ENCODE results near the gene ACOX2.

ACOX2 gene

DNA sequence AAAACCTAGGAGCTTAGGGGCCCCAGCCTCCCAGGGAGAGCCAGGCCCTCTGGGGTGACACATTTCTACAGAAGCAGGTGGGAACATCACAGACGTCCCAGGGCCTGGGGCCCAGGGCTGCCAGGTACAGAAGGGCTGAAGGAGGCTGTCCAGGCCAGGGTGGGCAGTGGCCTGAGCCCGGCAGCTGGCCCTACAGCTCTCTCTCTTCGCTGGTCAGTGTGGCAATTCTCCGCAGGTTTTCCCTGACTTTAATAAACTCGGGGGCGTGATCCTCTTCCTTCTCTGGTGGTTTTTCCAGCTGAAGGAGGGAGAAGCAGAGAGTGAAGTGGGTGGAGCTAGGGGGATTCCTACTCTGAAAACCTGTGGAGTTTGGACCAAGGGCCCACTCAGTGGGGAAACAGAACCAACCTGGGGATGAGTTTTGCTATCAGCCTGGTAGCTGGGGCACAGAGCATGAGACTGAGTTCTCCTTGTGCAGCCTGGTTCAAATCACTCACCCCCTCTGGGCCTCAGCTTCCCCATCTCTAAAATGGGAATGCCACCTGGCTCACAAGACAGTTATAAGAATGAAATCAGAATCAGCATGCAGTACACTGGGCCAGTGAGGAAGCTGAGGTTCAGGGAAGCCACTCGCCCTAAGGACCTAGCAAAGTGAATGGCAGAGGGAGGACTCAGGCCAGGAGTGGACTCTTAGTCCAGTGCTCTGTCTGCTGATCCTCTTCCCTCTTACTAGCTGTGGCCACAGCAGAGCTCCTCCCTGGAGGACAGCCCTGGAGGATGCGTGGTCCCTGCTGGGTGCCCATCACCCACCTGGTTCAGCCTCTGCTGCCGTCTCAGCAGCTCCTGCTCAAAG, 29.6 kb upstream of the ACOX2 start:
- no peak for DNase-seq

DNA sequence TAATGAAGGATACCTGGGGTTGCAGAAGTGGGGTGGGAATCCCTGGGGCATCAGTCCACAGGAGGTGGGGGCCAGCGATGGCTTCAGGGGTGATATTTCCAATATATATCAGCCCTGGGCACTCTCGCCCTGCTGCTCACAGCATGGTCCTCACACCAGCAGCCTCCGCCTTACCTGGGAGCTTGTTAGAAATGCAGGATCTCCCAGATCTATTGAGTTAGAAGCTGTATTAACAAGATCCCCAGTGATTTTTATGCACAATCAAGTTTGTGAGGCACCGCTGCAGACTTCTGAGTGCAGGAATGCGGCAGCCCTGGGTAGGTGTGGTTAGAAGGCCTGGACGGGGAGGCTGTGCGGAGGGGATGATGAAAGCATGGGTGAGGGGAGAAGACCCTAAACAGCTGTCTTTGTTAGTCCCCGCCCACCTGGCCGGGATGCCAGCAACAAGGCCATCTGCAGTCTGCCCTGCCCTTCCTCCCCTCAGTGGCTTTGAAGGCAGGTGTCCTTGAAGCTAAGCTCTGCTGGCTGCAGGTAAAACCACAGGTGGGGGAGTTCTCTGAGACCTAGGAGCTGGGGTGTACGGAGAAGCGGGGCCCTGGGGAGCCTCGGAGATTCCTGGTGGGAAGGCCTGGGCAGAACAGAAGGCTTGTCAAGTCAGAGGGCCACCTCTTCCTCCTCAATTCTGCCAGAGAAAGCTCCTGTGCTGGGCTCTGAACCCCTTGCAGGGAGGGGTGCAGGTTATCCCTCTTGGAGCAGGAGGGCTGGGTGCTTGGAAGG, 28.8 kb upstream of the ACOX2 start:
- DNase-seq, result no peak

DNA sequence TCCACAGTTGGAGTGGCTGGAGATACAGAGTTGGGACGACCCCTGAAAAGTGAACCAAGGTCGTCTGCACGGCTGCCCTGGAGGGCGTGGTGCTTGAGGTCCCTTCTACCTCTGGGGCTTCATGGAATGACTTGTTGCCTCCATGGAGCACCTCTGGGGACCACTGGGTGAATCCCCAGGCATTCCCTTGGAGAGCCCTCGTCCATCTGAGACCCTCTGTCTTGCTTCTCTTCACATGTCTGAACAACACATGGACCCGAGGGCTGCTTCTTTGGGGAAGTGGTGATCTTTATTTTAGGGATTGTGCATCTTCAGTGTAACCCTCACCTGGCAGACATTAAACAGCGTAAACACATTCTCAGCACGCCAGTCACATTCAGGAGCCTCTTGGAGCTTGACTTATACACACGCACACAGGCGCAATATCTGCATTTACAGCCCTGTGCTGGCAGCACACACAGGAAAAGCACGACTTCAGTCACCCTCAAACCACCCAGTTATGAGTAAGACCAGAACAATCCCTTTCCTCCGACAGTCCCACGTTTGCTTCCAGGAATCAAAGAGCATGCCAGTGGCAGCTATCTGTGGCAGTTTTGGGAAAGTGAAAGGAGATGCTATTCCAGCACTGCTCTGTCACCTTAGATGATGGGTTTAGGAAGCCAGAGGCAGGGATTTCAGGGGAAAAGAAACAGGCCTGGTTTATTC, 27.6 kb upstream of the ACOX2 start:
- no peak for DNase-seq

DNA sequence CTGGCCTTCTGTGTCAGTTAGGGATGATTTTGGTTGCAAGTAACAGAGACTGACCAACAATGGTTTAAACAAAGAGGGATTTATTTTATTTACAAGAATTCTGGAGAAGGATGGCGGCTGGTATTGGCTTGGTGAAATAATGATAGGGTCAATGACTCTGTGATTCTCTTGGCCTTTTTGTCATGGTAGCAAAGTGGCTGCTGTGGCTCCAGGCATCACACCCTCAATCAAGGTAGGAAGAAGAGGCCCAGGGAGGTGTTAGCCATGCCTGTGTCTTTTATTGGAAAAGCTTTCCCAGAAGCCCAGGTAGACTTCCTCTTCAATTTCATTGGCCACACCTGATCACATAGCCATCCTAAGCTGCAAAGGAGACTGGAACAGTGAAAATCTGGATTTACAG, 27.1 kb upstream of the ACOX2 start:
- no peak for DNase-seq

- no peak for DNase-seq
Observed at GRCh38 chr3:58563386-58564035, 26.5 kb upstream of the ACOX2 start.

- no peak for DNase-seq
Observed at GRCh38 chr3:58562498-58562897, 25.5 kb upstream of the ACOX2 start.

GRCh38 chr3:58560771-58561311, 23.9 kb upstream of the ACOX2 start:
- DNase-seq, result no peak

DNA sequence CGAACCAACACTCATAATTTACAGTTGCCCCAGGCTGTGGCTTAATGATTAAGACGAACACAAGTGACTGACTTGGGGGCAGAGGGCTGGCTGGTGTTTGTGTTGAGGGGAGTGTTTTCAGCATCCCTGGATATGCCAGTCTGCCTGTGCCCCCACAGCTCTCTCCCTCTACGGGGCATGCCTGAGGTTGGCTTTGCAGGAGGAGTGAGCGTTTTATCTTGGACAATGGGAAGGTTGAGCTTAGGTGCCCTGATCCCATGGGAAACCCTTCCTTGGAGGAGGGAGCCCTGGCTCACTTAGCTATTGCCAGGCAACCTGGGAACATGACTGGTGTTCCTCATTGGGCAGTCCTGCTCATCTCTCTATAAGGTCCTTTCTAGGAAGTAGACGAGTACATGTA, 22.6 kb upstream of the ACOX2 start:
- no peak for DNase-seq

- DNase-seq, result no peak
Observed at GRCh38 chr3:58557491-58557890, 20.5 kb upstream of the ACOX2 start.

GRCh38 chr3:58556761-58557221, 19.8 kb upstream of the ACOX2 start:
- no peak for DNase-seq

DNA sequence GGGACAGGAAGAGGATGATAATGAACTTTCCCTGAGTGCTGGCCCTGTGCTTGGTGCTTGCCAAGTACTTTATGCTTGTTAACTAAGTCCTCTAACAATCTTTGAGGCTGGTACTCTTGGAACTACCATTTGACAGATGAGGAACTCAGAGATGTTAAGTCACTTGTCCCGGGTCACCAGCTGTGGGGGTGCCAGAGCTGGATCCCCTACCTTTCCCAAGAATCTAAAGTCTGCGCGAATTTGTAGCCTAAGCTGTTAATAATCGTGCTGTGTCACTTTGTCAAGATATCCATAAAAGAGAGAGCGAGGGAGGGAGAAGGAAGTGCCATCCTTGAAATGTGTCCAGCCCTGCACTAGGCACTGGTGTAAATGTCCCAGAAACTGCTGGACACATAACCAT, 19.0 kb upstream of the ACOX2 start:
- no peak for DNase-seq

DNA sequence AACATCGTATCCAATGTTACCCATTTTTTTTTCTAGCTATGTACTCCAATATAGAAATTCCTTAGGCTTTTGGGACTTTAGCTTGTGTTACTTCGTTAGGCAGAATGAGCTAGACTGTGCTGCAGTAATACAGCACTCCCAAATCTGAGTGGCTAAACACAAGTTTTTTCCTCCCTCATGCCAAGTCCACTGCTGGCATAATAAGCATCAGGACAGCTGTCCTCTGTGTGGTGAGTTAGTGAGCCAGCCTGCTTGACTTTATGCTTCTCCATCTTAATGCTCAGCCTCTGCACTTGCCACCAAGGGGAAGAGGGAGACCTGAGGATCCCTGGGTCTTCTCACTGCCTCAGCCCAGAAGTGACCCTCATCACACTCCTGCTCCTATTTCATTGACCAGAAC, 18.2 kb upstream of the ACOX2 start:
- no peak for DNase-seq

DNA sequence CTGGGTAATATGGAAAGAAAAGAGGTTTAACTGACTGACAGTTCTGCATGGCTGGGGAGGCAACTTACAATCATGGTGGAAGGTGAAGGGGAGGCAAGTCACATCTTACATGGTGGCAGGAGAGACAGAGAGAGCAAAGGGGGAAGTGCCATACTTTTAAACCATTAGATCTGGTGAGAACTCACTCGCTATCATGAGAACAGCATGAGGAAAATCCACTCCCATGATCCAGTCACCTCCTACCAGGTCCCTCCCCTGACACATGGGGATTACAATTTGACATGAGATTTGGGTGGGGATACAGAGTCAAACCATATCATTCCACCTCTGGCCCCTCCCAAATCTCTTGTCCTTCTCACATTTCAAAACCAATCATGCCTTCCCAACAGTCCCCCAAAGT, 16.0 kb upstream of the ACOX2 start:
- DNase-seq, result no peak

DNA sequence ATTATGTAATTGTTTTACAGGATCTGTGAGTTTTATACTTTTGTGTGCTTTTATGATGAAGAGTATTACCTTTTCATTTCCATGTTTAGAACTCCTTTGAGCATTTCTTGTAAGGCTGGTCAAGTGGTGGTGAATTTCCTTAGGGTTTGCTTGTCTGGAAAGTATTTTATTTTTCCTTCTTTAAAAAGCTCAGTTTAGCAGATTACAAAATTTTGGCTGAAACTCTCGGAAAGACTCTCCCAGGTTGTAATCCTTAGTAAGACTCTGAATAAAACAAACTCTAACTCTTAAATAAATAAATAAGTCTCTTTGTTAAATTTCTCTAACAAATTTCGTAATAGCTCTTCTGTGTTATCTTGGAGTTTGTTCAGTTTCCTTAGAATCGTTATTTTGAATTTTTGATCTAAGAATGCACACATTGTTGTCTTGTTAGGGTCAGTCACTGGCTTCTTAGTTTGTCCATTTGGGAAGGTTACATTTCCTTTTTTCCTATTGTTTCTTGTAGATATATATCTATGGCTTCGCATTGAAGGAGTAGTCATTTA, 14.7 kb upstream of the ACOX2 start:
- DNase-seq, result no peak

DNA sequence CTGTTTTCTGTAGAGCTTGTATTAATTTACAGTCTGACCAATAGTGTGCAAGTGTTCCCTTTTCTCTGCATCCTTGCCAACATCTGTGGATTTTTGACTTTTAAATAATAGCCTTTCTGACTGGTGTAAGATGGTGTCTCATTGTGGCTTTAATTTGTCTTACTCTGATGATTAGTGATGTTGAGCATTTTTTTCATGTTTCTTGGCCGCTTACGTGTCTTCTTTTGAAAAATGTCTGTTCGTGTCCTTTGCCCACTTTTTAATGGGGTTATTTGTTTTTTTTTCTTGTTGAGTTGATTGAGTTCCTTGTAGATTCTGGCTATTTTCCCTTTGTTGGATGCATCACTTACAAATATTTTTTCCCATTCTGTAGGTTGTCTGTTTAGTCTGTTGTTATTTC, 7.6 kb upstream of the ACOX2 start:
- DNase-seq, result no peak

GRCh38 chr3:58540176-58540858, 3.3 kb upstream of the ACOX2 start:
- no peak for DNase-seq

DNA sequence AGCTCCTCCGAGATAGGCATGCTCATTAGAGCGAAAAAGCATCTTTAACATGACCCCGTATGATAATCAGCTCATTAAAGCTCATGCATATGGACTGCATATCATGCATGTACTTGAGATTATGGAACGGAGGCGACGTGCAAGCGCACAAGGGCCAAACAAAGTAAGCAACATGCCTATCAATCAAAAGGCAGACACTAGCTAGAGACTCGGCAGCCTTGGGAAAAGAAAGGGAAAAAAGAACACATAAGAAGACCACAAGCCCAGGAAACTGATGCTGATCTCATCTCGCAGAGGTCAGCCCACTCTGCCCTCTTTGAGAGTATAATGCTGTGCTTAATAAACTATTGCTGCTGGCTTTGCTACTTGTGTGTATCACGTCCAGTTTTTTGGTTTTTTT, 2.6 kb upstream of the ACOX2 start:
- DNase-seq, result no peak

DNA sequence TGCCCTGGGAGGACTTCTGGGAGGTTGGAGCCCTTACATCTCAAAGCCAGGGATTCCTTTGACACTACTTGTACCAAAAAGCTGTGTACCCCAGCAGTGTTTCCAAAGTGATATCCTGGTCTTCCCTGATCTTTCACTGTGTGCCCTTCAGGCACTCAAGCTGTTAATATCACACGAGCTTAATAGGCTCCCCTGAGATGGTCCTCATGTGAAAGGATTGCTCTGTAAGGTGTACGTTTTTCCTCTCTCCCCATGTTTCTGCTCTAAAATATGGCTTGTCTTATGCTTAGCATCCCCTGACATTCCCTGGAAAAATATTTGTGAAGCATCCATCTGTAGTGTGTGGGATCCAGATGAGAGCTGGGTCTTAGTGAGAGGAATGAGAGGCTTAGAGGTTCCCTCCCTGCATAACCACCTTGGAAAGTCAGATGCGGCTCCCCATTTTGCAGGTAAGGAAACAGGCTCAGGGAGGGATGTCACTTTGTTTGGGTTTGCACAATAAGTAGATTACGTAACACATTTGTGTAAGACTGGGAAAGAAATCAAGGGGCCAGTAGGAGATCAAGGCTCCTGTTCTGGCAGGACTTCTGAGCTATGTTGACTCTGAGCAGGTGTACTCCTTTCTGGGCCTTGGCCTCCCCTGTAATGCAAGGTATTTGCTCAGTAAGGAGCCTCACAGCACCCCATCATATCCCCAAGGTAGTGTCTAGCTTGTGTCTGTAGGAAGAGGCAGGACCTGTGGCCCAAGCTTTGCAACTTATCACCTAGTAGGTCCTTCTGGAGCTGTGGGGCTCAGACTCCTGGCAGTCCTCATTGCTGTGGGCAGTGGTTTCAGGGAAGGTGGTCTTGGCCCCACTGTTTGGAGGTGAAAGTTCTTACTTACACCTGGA, 667 bp upstream of the ACOX2 start:
- DNase-seq, result no peak

GRCh38 chr3:58535531-58536500, 1.2 kb downstream of the ACOX2 start:
- DNase-seq, result no peak

Data from activated gamma-delta T cell (primary cell).